Parathyroid adenoma (tissue), 2 donors: ENCODE data around the gene SPEG.

ENCODE experiments used
- H2AFZ ChIP-seq: fragments of 300-600 bp; sonication (generic); one replicate; pipeline ENCODE4 v1.7.0; 2017; ENCODE audit warnings: antibody characterized with exemption, mild to moderate bottlenecking
- H3K27ac ChIP-seq: fragments of 300-600 bp; sonication (generic); one replicate; pipeline ENCODE4 v1.7.0; 2017
- H3K27me3 ChIP-seq: fragments of 300-600 bp; sonication (generic); one replicate; pipeline ENCODE4 v1.7.0; 2017; ENCODE audit warnings: low read length; ENCODE audit not compliant: control insufficient read depth, insufficient read depth
- H3K36me3 ChIP-seq: fragments of 300-600 bp; sonication (generic); one replicate; pipeline ENCODE4 v1.7.0; 2017; ENCODE audit warnings: low read length; ENCODE audit not compliant: control insufficient read depth, insufficient read depth
- H3K4me1 ChIP-seq: fragments of 300-600 bp; sonication (generic); one replicate; pipeline ENCODE4 v1.7.0; 2017; ENCODE audit warnings: control low read depth
- H3K4me2 ChIP-seq: fragments of 300-600 bp; sonication (generic); one replicate; pipeline ENCODE4 v1.7.0; 2017; ENCODE audit warnings: low read length
- H3K4me3 ChIP-seq: fragments of 300-600 bp; sonication (generic); one replicate; pipeline ENCODE4 v1.7.0; 2017; ENCODE audit warnings: low read depth, low read length
- H3K79me2 ChIP-seq: fragments of 300-600 bp; sonication (generic); one replicate; pipeline ENCODE4 v1.7.0; 2017; ENCODE audit warnings: control low read depth
- H3K9ac ChIP-seq: fragments of 300-600 bp; sonication (generic); one replicate; pipeline ENCODE4 v1.7.0; 2017; ENCODE audit warnings: mild to moderate bottlenecking
- H3K9me3 ChIP-seq: fragments of 300-600 bp; sonication (generic); one replicate; pipeline ENCODE4 v1.7.0; 2017; ENCODE audit warnings: low read length; ENCODE audit not compliant: control insufficient read depth
- CTCF ChIP-seq: fragments of 300-600 bp; sonication (generic); IDR thresholded peaks from one replicate; pipeline ENCODE4 v1.7.0; 2017; ENCODE audit warnings: antibody characterized with exemption, mild to moderate bottlenecking
- donor health status: primary hyperparathyroidism.

The SPEG gene

GRCh38 chr2:219514836-219515235, 80.2 kb downstream of the SPEG start:
- no peak overlapping the region for H2AFZ ChIP-seq
- no peak for TF ChIP-seq CTCF

GRCh38 chr2:219515874-219516629, 81.4 kb downstream of the SPEG start:
- Histone ChIP-seq H3K27ac (no peak overlapping the region), H2AFZ (no peak overlapping the region), H3K36me3 (no peaks in the 10 kb centered on the region), H3K4me2 (no peak overlapping the region), H3K4me1 (peaks cover 6% of the 10 kb centered on the region), H3K27me3 (peaks cover 9% of the 10 kb centered on the region), H3K9me3 (no peaks in the 10 kb centered on the region), H3K9ac (no peak overlapping the region), H3K79me2 (no peaks in the 10 kb centered on the region), H3K4me3 (no peak overlapping the region)
- TF ChIP-seq CTCF, result no peak

More at GRCh38 chr2:219514836-219515235, 80.2 kb downstream of the SPEG start:
- no peak overlapping the region for H3K9ac ChIP-seq
- no peaks in the 10 kb centered on the region for H3K9me3 ChIP-seq
- H3K4me1 ChIP-seq, result peaks cover 11% of the 10 kb centered on the region
- H3K27ac ChIP-seq, result no peak overlapping the region
- H3K4me2 ChIP-seq, result no peak overlapping the region
- H3K27me3 ChIP-seq, result peaks cover 14% of the 10 kb centered on the region
- H3K36me3 ChIP-seq, result no peaks in the 10 kb centered on the region
- no peak overlapping the region for H3K4me3 ChIP-seq
- no peaks in the 10 kb centered on the region for H3K79me2 ChIP-seq

- no peak overlapping the region for H2AFZ ChIP-seq
- H3K4me1 ChIP-seq, result peaks cover 6% of the 10 kb centered on the region
- no peak overlapping the region for H3K27ac ChIP-seq
- H3K27me3 ChIP-seq, result peaks cover 9% of the 10 kb centered on the region
- no peak for TF ChIP-seq CTCF
- no peak overlapping the region for H3K4me2 ChIP-seq
- no peaks in the 10 kb centered on the region for H3K36me3 ChIP-seq
- H3K4me3 ChIP-seq, result no peak overlapping the region
- H3K9me3 ChIP-seq, result no peaks in the 10 kb centered on the region
- no peak overlapping the region for H3K9ac ChIP-seq
- no peaks in the 10 kb centered on the region for H3K79me2 ChIP-seq
These were observed 82.2 kb downstream of the SPEG start for GRCh38 chr2:219516888-219517287.

- Histone ChIP-seq H3K9me3 (no peaks in the 10 kb centered on the region), H3K9ac (no peak overlapping the region), H3K4me3 (no peak overlapping the region), H3K27me3 (peaks cover 12% of the 10 kb centered on the region), H3K4me1 (peaks cover 6% of the 10 kb centered on the region), H3K79me2 (no peaks in the 10 kb centered on the region), H3K4me2 (no peak overlapping the region), H3K36me3 (no peaks in the 10 kb centered on the region), H3K27ac (no peak overlapping the region), H2AFZ (no peak overlapping the region)
- no peak for TF ChIP-seq CTCF
These were observed 83.5 kb downstream of the SPEG start for GRCh38 chr2:219517954-219518778.
